Colonic mucosa (tissue), 4 donors: ENCODE results near the gene ABAT. TPM values are rescaled to one million over a fixed set of nuclear protein-coding genes. Genes with fewer than 3 reads are reported as not detected.

ENCODE experiments used
- DNase-seq: peaks from one replicate; pipeline ENCODE4 v3.0.0-alpha.2; 2020
- H3K27ac ChIP-seq: fragments of 200-600 bp; one replicate; pipeline ENCODE4 v1.8.0; 2021
- H3K27me3 ChIP-seq: fragments of 200-600 bp; one replicate; pipeline ENCODE4 v1.8.0; 2021
- H3K36me3 ChIP-seq: fragments of 200-600 bp; one replicate; pipeline ENCODE4 v1.8.0; 2021
- H3K4me1 ChIP-seq: fragments of 200-600 bp; one replicate; pipeline ENCODE4 v1.8.0; 2021; ENCODE audit warnings: mild to moderate bottlenecking
- H3K4me3 ChIP-seq: fragments of 200-600 bp; one replicate; pipeline ENCODE4 v1.8.0; 2021
- H3K9ac ChIP-seq, 2 donors: one replicate each; pipeline ENCODE4 v1.7.0; 2013; ENCODE audit warnings: control low read depth in 2 of 2, low read depth in 2 of 2, low read length in 2 of 2
- H3K9me3 ChIP-seq: fragments of 200-600 bp; one replicate; pipeline ENCODE4 v1.8.0; 2021
- intact Hi-C: fragments of 100-400 bp; cut with DNase I; formaldehyde crosslinking; loops from one replicate; pipeline ENCODE4 v1.14.1; 2022
- total RNA-seq, 2 donors: library from RNA; stranded (reverse); fragmentation: NEBNext Ultra II Directional in 1 of 2; extraction: Animal tissue kit (Norgen Biotek cat#: 25700) in 1 of 2; gene quantifications; one replicate each; pipeline ENCODE4 v1.2.1, GENCODE V29; 2021
- TF ChIP-seq, protein P1 (sequence below): fragments of 200-600 bp; IDR thresholded peaks from one replicate; pipeline ENCODE4 v1.8.0; 2022; ENCODE audit warnings: antibody characterized with exemption, mild to moderate bottlenecking
- donor health status: healthy.
- donor health status: DM: no; HTN: no; CAD: no.
- donor health status: DM: no; HTN: no; CAD: no.

Gene ABAT
- 10 to 100 TPM; 12.9 to 25.6 TPM for total RNA-seq

DNA sequence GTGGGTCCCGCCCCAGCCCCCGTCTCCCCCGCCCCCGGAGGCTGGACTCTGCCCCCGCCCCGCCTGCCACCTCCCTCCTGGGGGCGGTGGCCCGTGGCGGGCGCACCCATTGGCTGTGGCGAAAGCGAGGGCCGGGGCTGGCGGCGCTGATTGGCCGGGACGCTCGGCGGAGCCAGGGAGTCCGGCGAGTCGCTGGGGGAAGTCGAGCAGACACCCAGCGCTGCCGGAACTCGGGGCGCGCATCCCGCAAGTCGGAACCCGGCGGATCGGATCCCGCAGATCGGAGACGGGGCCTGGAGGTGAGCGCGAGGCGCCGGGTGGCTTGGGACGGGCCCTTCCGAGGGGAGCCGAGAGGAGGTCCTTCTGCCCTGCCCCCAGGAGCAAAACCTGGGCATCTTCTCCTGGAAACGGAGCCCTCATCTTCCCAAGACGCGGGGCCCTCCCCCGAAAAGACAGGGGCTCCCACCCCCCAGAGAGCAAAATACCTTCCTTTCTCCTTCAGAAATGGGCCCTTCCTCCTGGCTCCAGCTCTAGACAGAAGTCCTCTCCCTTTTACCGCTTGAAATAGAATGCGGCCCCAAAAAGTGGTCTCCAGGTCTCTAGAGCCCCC, at the start of gene ABAT:
TSS of gene ABAT (plus strand) at position 205 of the 610 bp plus-strand sequence. CDS start 61,123 bp downstream, outside the sequence.
- TF ChIP-seq, protein P1, sequence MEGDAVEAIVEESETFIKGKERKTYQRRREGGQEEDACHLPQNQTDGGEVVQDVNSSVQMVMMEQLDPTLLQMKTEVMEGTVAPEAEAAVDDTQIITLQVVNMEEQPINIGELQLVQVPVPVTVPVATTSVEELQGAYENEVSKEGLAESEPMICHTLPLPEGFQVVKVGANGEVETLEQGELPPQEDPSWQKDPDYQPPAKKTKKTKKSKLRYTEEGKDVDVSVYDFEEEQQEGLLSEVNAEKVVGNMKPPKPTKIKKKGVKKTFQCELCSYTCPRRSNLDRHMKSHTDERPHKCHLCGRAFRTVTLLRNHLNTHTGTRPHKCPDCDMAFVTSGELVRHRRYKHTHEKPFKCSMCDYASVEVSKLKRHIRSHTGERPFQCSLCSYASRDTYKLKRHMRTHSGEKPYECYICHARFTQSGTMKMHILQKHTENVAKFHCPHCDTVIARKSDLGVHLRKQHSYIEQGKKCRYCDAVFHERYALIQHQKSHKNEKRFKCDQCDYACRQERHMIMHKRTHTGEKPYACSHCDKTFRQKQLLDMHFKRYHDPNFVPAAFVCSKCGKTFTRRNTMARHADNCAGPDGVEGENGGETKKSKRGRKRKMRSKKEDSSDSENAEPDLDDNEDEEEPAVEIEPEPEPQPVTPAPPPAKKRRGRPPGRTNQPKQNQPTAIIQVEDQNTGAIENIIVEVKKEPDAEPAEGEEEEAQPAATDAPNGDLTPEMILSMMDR: no peak
- peak within 1 kb of the TSS; percentile 74 for H3K4me3 ChIP-seq
- no peaks in the 10 kb centered on the region for H3K9me3 ChIP-seq
- H3K27me3 ChIP-seq: no peaks in the 10 kb centered on the region
- H3K36me3 ChIP-seq: no peaks in the 10 kb centered on the region
- no peak within 1 kb of the TSS for H3K27ac ChIP-seq
- peak within 1 kb of the TSS; percentile 46 to 76 for H3K9ac ChIP-seq
- DNase-seq: peak; percentile 92
- intact Hi-C loops: no loop called here
- no peaks in the 10 kb centered on the region for H3K4me1 ChIP-seq

DNA sequence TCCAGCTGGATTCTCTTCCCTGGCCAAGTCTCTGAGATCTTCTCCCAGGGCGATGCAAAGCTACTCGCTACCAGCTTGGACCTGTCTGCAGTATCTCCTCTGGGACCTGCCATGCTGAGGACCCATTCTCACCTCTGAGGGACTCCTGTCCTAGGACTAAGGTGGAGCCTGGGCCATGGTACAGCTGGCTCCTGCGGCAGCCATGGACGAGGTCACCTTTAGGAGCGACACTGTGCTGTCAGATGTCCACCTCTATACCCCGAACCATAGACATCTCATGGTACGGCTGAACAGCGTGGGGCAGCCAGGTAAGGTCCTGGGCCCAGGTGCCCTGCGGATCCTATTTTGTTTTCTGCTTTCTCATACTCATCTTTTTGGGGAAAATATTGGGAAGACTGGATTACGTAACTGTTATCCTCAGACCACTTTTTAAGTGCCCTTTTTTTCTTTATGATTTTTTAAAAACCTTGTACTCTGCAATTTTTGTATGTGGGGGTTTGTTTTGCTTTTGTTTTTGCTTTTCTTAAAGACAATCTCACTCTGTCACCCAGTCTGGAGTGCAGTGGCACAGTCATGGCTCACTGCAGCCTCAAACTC, 48.8 kb upstream of the ABAT start:
- H3K27ac ChIP-seq: no peak overlapping the region
- peaks cover 11% of the 10 kb centered on the region for H3K4me1 ChIP-seq
- no peaks in the 10 kb centered on the region for H3K27me3 ChIP-seq
- no peak overlapping the region for H3K4me3 ChIP-seq
- TF ChIP-seq, protein P1: no peak
- peaks cover 4% of the 10 kb centered on the region for H3K36me3 ChIP-seq
- no peak for DNase-seq
- no peak overlapping the region for H3K9ac ChIP-seq
- H3K9me3 ChIP-seq: no peaks in the 10 kb centered on the region
- intact Hi-C loops: no loop called here

DNA sequence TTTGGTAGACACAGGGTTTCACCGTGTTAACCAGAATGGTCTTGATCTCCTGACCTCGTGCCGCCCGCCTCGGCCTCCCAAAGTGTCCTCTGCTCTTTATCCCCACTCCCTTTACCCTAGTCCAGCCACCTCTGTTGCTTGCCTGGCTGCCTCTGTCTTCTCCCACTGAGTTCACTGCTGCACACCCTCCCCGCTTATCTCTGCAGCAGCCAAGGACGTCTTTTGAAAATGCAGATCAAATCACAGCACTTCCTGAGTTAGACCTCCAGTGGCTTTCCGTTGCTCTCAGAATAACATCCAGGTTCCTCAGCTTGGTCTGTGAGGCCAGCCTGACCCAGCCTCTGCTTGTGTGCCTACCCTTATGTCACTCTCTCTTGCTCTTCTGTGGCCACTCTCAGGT, 47.5 kb upstream of the ABAT start:
- peaks cover 11% of the 10 kb centered on the region for H3K4me1 ChIP-seq
- TF ChIP-seq, protein P1: no peak
- no peaks in the 10 kb centered on the region for H3K27me3 ChIP-seq
- H3K27ac ChIP-seq: no peak overlapping the region
- H3K9me3 ChIP-seq: no peaks in the 10 kb centered on the region
- peaks cover 11% of the 10 kb centered on the region for H3K36me3 ChIP-seq
- no peak overlapping the region for H3K4me3 ChIP-seq
- intact Hi-C loops: no loop called here
- H3K9ac ChIP-seq: no peak overlapping the region
- no peak for DNase-seq

DNA sequence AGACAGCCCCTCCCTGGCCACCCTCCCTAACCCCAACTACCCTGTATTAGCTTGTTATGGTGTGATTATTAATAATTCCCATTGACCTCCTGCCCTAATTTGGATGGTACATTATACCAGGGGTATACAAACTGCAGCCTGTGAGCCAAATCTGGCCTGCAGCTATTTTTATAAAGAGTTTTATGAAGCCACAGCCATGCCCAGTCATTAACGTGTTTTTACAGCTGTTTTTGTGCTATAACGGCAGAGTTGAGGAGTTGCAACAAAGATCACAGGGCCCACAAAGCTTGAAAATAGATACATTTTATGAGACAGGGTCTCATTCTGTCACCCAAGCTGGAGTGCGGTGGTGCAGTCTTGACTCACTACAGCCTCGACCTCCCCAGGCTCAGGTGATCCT, 47.0 kb upstream of the ABAT start:
- Histone ChIP-seq H3K9ac (no peak overlapping the region), H3K36me3 (peaks cover 11% of the 10 kb centered on the region), H3K27ac (no peak overlapping the region), H3K9me3 (no peaks in the 10 kb centered on the region), H3K27me3 (no peaks in the 10 kb centered on the region), H3K4me1 (peaks cover 8% of the 10 kb centered on the region), H3K4me3 (no peak overlapping the region)
- TF ChIP-seq, protein P1: no peak
- no peak for DNase-seq
- intact Hi-C loops: no loop called here

DNA sequence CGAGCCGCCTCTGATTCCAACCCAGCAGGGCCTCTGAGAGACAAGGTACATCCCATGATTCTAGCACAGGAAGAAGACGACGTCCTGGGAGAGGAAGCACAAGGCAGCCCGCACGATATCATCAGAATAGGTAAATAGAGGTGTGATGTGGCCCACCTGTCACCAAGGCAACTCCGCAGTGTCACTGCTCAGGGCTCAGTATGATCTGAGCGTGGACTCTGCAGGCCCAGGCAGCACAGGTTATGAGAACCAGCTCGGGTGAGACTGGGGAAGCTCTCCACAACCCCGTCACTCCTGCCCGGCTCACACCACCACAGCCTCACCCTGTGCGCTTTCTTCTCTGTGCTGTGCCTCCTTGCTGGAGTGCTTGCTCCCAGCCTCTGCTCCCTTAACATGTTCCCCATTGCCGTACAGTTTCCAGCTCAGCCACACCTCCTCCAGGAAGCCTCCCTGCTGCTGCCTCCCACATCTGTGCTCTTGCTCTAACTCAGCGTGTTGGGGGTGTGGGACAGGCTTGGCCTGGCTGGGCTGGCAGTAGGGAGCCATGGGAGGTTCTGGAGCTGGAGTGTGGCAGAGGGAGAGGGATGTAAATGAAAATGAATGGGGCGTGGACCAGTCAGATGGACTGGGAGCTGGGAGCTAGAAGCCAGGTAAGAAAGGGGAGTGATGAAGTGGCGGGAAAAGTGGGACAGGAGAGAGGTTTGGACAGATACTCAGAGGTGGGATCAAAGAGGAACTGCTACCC, 45.3 kb upstream of the ABAT start:
- no peak for DNase-seq
- Histone ChIP-seq H3K9me3 (no peaks in the 10 kb centered on the region), H3K4me1 (no peaks in the 10 kb centered on the region), H3K27me3 (no peaks in the 10 kb centered on the region), H3K9ac (no peak overlapping the region), H3K4me3 (no peak overlapping the region), H3K27ac (no peak overlapping the region), H3K36me3 (peaks cover 11% of the 10 kb centered on the region)
- TF ChIP-seq, protein P1: no peak
- intact Hi-C loops: no loop called here
